ENCODE measurements around the gene IKZF4.

GRCh38 chr12:56014205-56014604 lies 6.6 kb upstream of the IKZF4 start:
- no peak for TF ChIP-seq CREM (CRISPR knock-in tag; IDR thresholded peaks at IDR 0.05)
- TF ChIP-seq STAT6 (CRISPR knock-in tag; conservative IDR thresholded peaks at IDR 0.05; ENCODE audit: low read depth), result no peak
- no peak for TF ChIP-seq FOXJ3 (CRISPR knock-in tag; IDR thresholded peaks at IDR 0.05; ENCODE audit: borderline replicate concordance)
- no peak for TF ChIP-seq ATF1 (CRISPR knock-in tag; IDR thresholded peaks at IDR 0.05)
- no peak for TF ChIP-seq CTCF (IDR thresholded peaks at IDR 0.05)
- TF ChIP-seq ZNF121 (CRISPR knock-in tag; IDR thresholded peaks at IDR 0.05), result no peak
- TF ChIP-seq FOXK1 (CRISPR knock-in tag; IDR thresholded peaks at IDR 0.05), result no peak
- TF ChIP-seq TEAD4 (CRISPR knock-in tag; IDR thresholded peaks at IDR 0.05), result no peak
- no peak for TF ChIP-seq ATF6 (CRISPR knock-in tag; IDR thresholded peaks at IDR 0.05)
- TF ChIP-seq ZNF232 (CRISPR knock-in tag; IDR thresholded peaks at IDR 0.05), result no peak

All from WTC11 (cell line).